Mammary epithelial cell (primary cell): ENCODE data around the gene FAM98A.

Experiments
- EZH2 ChIP-seq: IDR thresholded peaks from 2 replicates; pipeline ENCODE4 v1.6.1; 2012; ENCODE audit warnings: low read length, inconsistent platforms, borderline replicate concordance
- TF ChIP-seq, protein P1 (sequence below), 2 donors: IDR thresholded peaks in 1 of 2; conservative IDR thresholded peaks in 1 of 2; 2 replicates each; pipeline ENCODE4 v1.5.1; 2011 to 2012; ENCODE audit warnings: inconsistent platforms in 2 of 2, low read length in 2 of 2, mild to moderate bottlenecking in 2 of 2, control low read depth in 1 of 2, low read depth in 1 of 2; ENCODE audit not compliant: insufficient read depth in 1 of 2; ENCODE audit errors: extremely low read depth in 1 of 2

DNA sequence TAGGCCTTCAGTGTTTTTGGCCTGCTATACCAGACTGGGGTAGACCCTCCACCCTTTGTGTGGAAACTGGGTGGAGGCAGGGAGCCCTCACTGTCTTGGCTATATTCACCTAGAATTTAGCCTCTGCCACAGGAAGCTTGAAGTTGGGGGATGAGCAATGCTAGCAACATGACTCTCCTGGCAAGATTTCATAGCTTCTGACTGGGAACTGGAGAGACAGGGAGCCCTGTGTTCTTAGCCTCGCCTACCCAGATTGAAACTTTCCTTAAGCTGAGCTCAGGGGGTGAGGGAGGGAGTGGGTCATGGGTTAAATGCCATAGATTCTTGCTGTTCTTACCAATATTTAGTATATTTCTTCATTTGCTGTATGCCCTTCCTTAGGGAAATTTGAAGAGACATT is 46.8 kb upstream of the FAM98A start:
- TF ChIP-seq, protein P1, sequence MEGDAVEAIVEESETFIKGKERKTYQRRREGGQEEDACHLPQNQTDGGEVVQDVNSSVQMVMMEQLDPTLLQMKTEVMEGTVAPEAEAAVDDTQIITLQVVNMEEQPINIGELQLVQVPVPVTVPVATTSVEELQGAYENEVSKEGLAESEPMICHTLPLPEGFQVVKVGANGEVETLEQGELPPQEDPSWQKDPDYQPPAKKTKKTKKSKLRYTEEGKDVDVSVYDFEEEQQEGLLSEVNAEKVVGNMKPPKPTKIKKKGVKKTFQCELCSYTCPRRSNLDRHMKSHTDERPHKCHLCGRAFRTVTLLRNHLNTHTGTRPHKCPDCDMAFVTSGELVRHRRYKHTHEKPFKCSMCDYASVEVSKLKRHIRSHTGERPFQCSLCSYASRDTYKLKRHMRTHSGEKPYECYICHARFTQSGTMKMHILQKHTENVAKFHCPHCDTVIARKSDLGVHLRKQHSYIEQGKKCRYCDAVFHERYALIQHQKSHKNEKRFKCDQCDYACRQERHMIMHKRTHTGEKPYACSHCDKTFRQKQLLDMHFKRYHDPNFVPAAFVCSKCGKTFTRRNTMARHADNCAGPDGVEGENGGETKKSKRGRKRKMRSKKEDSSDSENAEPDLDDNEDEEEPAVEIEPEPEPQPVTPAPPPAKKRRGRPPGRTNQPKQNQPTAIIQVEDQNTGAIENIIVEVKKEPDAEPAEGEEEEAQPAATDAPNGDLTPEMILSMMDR (conservative IDR thresholded peaks at IDR 0.05 in 1 of 2, IDR thresholded peaks at IDR 0.05 in 1 of 2; ENCODE audit: extremely low read depth in 1 of 2, insufficient read depth in 1 of 2, low read depth in 1 of 2, low read length in 2 of 2), result no peak
- no peak for TF ChIP-seq EZH2
